Spleen (tissue), 11 donors: ENCODE results near the gene HPGD. TPM values are rescaled to one million over a fixed set of nuclear protein-coding genes. Genes with fewer than 3 reads are reported as not detected.

Source experiments
- DNase-seq: peaks from one replicate; pipeline ENCODE4 v3.0.0-alpha.2; 2020
- H3K27ac ChIP-seq, 8 donors: fragments of 200-600 bp; sonication (generic) in 7 of 8; 1 replicate in 4 of 8; 2 replicates in 4 of 8; pipeline versions ENCODE4 v1.5.0 to v1.8.0; 2016 to 2021; ENCODE audit warnings: inconsistent platforms in 4 of 8, mild to moderate bottlenecking in 4 of 8, moderate library complexity in 1 of 8
- H3K27me3 ChIP-seq, 7 donors: fragments of 200-600 bp; sonication (generic) in 6 of 7; replicated peaks in 1 of 7; 1 replicate in 4 of 7; 2 replicates in 3 of 7; pipeline versions ENCODE4 v1.5.0 to v1.8.0; 2016 to 2021; ENCODE audit warnings: inconsistent platforms in 3 of 7, mild to moderate bottlenecking in 1 of 7
- H3K36me3 ChIP-seq, 6 donors: fragments of 200-600 bp; sonication (generic) in 5 of 6; 1 replicate in 4 of 6; 2 replicates in 2 of 6; pipeline versions ENCODE4 v1.5.0 to v1.8.0; 2016 to 2021; ENCODE audit warnings: inconsistent platforms in 2 of 6
- H3K4me1 ChIP-seq, 6 donors: fragments of 200-600 bp; sonication (generic) in 5 of 6; 1 replicate in 3 of 6; 2 replicates in 3 of 6; pipeline versions ENCODE4 v1.5.0 to v1.8.0; 2016 to 2021; ENCODE audit warnings: inconsistent platforms in 3 of 6
- H3K4me3 ChIP-seq, 8 donors: fragments of 200-600 bp; sonication (generic) in 7 of 8; 1 replicate in 4 of 8; 2 replicates in 4 of 8; pipeline versions ENCODE4 v1.5.0 to v1.8.0; 2016 to 2021; ENCODE audit warnings: inconsistent platforms in 4 of 8, mild to moderate bottlenecking in 4 of 8, moderate library complexity in 2 of 8
- H3K9me3 ChIP-seq, 8 donors: fragments of 200-600 bp; sonication (generic) in 7 of 8; 1 replicate in 4 of 8; 2 replicates in 4 of 8; pipeline versions ENCODE4 v1.5.0 to v1.8.0; 2016 to 2021; ENCODE audit warnings: inconsistent platforms in 4 of 8
- CTCF ChIP-seq, 11 experiments: fragments of 200-600 bp in 7 of 11; fragments of 450-650 bp in 4 of 11; sonication (generic) in 4 of 11; IDR thresholded peaks in 8 of 11; conservative IDR thresholded peaks in 3 of 11; 1 replicate in 7 of 11; 2 replicates in 4 of 11; pipeline versions ENCODE4 v1.4.0 to v1.8.0; 2016 to 2021; ENCODE audit warnings: antibody characterized with exemption in 11 of 11, inconsistent platforms in 4 of 11, mild to moderate bottlenecking in 1 of 11
- POLR2A ChIP-seq, 3 donors: fragments of 450-650 bp; IDR thresholded peaks; one replicate each; pipeline ENCODE4 v1.5.1; 2017; ENCODE audit warnings: antibody characterized with exemption in 3 of 3, mild to moderate bottlenecking in 1 of 3
- POLR2AphosphoS5 ChIP-seq, 3 donors: sonication (generic); formaldehyde crosslinking; IDR thresholded peaks; one replicate each; pipeline ENCODE4 v1.5.1; 2017; ENCODE audit warnings: antibody characterized with exemption in 3 of 3
- WGBS, 5 donors: extraction: QIAGEN DNeasy Blood & Tissue Kit in 3 of 5; methylation state at CpG; one replicate each; pipeline versions ENCODE4 v1.1.5 to v1.1.7; 2013 to 2018; 5-methylcytosine and 5-hydroxymethylcytosine counted together
- intact Hi-C: fragments of 100-400 bp; cut with DNase I; formaldehyde crosslinking; loops from one replicate; pipeline ENCODE4 v1.15.0; 2023; ENCODE audit warnings: low total_unique reads
- polyA plus RNA-seq, 3 donors: library from polyadenylated mRNA; stranded (reverse); fragments of 200-250 nt; gene quantifications; one replicate each; pipeline ENCODE4 v1.2.1, GENCODE V29; 2013
- total RNA-seq, 7 donors: library from RNA; depleted of rRNA in 3 of 7; stranded (reverse); fragments of >200 nt in 3 of 7; fragmentation: NEBNext Ultra II Directional in 4 of 7; extraction: Animal tissue kit (Norgen Biotek cat#: 25700) in 4 of 7; gene quantifications; one replicate each; pipeline versions ENCODE4 v1.1.0 to v1.2.1, GENCODE V29; 2016 to 2021
- donor health status: healthy with polysubstance abuse.
- donor health status: DM: no; HTN: no; CAD: no; lungs with moderate emphysema.
- donor health status: DM: no; HTN: no; CAD: no.
- donor health status: Bipolar disorder and iron deficiency.
- donor health status: healthy.
- donor health status: DM: no; HTN: no; CAD: no.
- donor health status: DM: yes; HTN: yes; CAD: no.

The HPGD gene
- total and polyA plus RNA-seq, 10 donors: 2.6 to 40.5 (median 12.3) TPM

- WGBS, 5 donors: 83 to 91% (median 86%) methylated on average over 5 of the region's 5 CpGs
- no peaks in the 10 kb centered on the region for H3K9me3 ChIP-seq
- intact Hi-C loops: no loop called here
- no peak overlapping the region for H3K4me3 ChIP-seq
- no peak for TF ChIP-seq POLR2A (IDR thresholded peaks at IDR 0.05)
- TF ChIP-seq CTCF (IDR thresholded peaks at IDR 0.05 in 8 of 11, conservative IDR thresholded peaks at IDR 0.05 in 3 of 11): no peak
- no peak for TF ChIP-seq POLR2AphosphoS5 (IDR thresholded peaks at IDR 0.05)
- no peaks in the 10 kb centered on the region for H3K36me3 ChIP-seq
- DNase-seq: no peak
- H3K27ac ChIP-seq: no peak overlapping the region
- H3K4me1 ChIP-seq: no peaks in the 10 kb centered on the region
- no peaks in the 10 kb centered on the region for H3K27me3 ChIP-seq
Observed at GRCh38 chr4:174485025-174485424, 37.3 kb downstream of the HPGD start.

GRCh38 chr4:174483792-174484191 is 38.5 kb downstream of the HPGD start:
- H3K9me3 ChIP-seq: no peaks in the 10 kb centered on the region
- no peaks in the 10 kb centered on the region for H3K36me3 ChIP-seq
- TF ChIP-seq CTCF (IDR thresholded peaks at IDR 0.05 in 8 of 11, conservative IDR thresholded peaks at IDR 0.05 in 3 of 11) (no peak), POLR2AphosphoS5 (IDR thresholded peaks at IDR 0.05) (no peak), POLR2A (IDR thresholded peaks at IDR 0.05) (no peak)
- no peak for DNase-seq
- no peak overlapping the region for H3K27ac ChIP-seq
- intact Hi-C loops: no loop called here
- H3K4me1 ChIP-seq: no peaks in the 10 kb centered on the region
- no peak overlapping the region for H3K4me3 ChIP-seq
- H3K27me3 ChIP-seq: no peaks in the 10 kb centered on the region
- 87 to 98% (median 90%) methylated on average over 3 of the region's 3 CpGs for WGBS, 5 donors

- intact Hi-C loops: no loop called here
- no peak overlapping the region for H3K4me3 ChIP-seq
- H3K27me3 ChIP-seq: no peaks in the 10 kb centered on the region
- TF ChIP-seq POLR2A (IDR thresholded peaks at IDR 0.05) (no peak), CTCF (IDR thresholded peaks at IDR 0.05 in 8 of 11, conservative IDR thresholded peaks at IDR 0.05 in 3 of 11) (no peak), POLR2AphosphoS5 (IDR thresholded peaks at IDR 0.05) (no peak)
- H3K27ac ChIP-seq: no peak overlapping the region
- no peak for DNase-seq
- no peaks in the 10 kb centered on the region for H3K4me1 ChIP-seq
- peaks cover 0 to 7% (median 0%) of the 10 kb centered on the region in 8 donors for H3K9me3 ChIP-seq
- WGBS, 5 donors: 93 to 100% (median 97%) methylated on average over 2 of the region's 2 CpGs
- H3K36me3 ChIP-seq: no peaks in the 10 kb centered on the region
Observed at GRCh38 chr4:174479140-174479539, 43.1 kb downstream of the HPGD start.

GRCh38 chr4:174475528-174475927 is 46.8 kb downstream of the HPGD start:
- no peak for TF ChIP-seq POLR2AphosphoS5 (IDR thresholded peaks at IDR 0.05)
- TF ChIP-seq POLR2A (IDR thresholded peaks at IDR 0.05): no peak
- no peak for TF ChIP-seq CTCF (IDR thresholded peaks at IDR 0.05 in 8 of 11, conservative IDR thresholded peaks at IDR 0.05 in 3 of 11)
- no peaks in the 10 kb centered on the region for H3K4me1 ChIP-seq
- intact Hi-C loops: no loop called here
- H3K27ac ChIP-seq: no peak overlapping the region
- H3K9me3 ChIP-seq: peaks cover 0 to 7% (median 0%) of the 10 kb centered on the region in 8 donors
- no peaks in the 10 kb centered on the region for H3K36me3 ChIP-seq
- no peak overlapping the region for H3K4me3 ChIP-seq
- 84 to 94% (median 86%) methylated on average over 3 of the region's 3 CpGs for WGBS, 5 donors
- no peak for DNase-seq
- no peaks in the 10 kb centered on the region for H3K27me3 ChIP-seq
